Cardiac muscle cell (in vitro differentiated cells and primary cell): ENCODE measurements around the gene OR4D2. TPM values are rescaled to one million over a fixed set of nuclear protein-coding genes. Genes with fewer than 3 reads are reported as not detected.
"Not testable (repeated sequence)": the region's sequence is repeated elsewhere in the genome, so short reads cannot be mapped to it uniquely, and the experiment has no call there.

Experiments used
- DNase-seq, 2 donors: peaks; one replicate each; pipeline versions ENCODE4 v3.0.0 to v3.0.0-alpha.2; 2010 to 2017; ENCODE audit warnings: low read depth in 1 of 2, low spot score in 1 of 2
- H3K27ac ChIP-seq: fragments of 200-600 bp; sonication (generic); 2 replicates; pipeline ENCODE4 v1.5.1; 2016
- H3K27me3 ChIP-seq: fragments of 200-600 bp; sonication (generic); 2 replicates; pipeline ENCODE4 v1.6.0; 2016; ENCODE audit warnings: control low read depth
- H3K36me3 ChIP-seq: fragments of 200-600 bp; sonication (generic); 2 replicates; pipeline ENCODE4 v1.5.1; 2016; ENCODE audit warnings: control low read depth
- H3K4me1 ChIP-seq: fragments of 200-600 bp; sonication (generic); 2 replicates; pipeline ENCODE4 v1.8.1; 2017; ENCODE audit warnings: low read depth, mild to moderate bottlenecking, mixed run types
- H3K4me3 ChIP-seq: fragments of 200-600 bp; sonication (generic); 2 replicates; pipeline ENCODE4 v1.5.1; 2016; ENCODE audit warnings: mild to moderate bottlenecking
- H3K9me3 ChIP-seq: fragments of 200-600 bp; sonication (generic); 2 replicates; pipeline ENCODE4 v1.5.1; 2017; ENCODE audit warnings: low read depth, mild to moderate bottlenecking, control low read depth
- polyA plus RNA-seq: library from polyadenylated mRNA; unstranded; fragments of >200 nt; fragmentation: Nextera tagmentation; extraction: Ambion mirVana; gene quantifications from 2 replicates; pipeline ENCODE4 v1.2.1, GENCODE V29; 2016
- total RNA-seq: library from RNA; depleted of rRNA; stranded (reverse); fragments of >200 nt; gene quantifications from 2 replicates; pipeline ENCODE4 v1.2.3, GENCODE V29; 2016
- TF ChIP-seq, protein P1 (sequence below): IDR thresholded peaks from 2 replicates; pipeline ENCODE4 v1.5.1; 2012; ENCODE audit warnings: low read depth, mild to moderate bottlenecking, low read length

Gene OR4D2
- total and polyA plus RNA-seq, 2 experiments from 2014 or later = not detected

DNA sequence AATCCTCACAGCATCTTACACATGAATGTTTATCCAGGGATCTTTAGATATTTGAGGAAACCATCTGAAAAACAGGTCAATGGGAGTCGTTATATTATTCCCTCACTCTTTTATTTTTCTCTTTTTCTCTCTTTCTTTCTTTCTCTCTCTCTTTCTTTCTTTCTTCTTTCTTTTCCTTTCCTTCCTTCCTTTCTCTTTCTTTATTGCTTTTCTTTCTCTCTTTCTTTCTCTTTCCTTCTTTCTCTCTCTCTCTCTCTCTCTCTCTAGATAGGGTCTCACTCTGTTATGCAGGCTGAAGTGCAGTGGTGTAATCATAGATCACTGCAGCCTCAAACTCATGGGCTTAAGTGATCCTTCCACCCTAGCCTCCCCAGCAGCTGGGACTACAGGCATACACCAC lies 38.9 kb upstream of the OR4D2 start:
- no peak overlapping the region for H3K27ac ChIP-seq
- DNase-seq = no peak
- H3K36me3 ChIP-seq = no peaks in the 10 kb centered on the region
- H3K9me3 ChIP-seq = no peaks in the 10 kb centered on the region
- peaks cover 31% of the 10 kb centered on the region for H3K27me3 ChIP-seq
- no peaks in the 10 kb centered on the region for H3K4me1 ChIP-seq
- TF ChIP-seq, protein P1, sequence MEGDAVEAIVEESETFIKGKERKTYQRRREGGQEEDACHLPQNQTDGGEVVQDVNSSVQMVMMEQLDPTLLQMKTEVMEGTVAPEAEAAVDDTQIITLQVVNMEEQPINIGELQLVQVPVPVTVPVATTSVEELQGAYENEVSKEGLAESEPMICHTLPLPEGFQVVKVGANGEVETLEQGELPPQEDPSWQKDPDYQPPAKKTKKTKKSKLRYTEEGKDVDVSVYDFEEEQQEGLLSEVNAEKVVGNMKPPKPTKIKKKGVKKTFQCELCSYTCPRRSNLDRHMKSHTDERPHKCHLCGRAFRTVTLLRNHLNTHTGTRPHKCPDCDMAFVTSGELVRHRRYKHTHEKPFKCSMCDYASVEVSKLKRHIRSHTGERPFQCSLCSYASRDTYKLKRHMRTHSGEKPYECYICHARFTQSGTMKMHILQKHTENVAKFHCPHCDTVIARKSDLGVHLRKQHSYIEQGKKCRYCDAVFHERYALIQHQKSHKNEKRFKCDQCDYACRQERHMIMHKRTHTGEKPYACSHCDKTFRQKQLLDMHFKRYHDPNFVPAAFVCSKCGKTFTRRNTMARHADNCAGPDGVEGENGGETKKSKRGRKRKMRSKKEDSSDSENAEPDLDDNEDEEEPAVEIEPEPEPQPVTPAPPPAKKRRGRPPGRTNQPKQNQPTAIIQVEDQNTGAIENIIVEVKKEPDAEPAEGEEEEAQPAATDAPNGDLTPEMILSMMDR = no peak
- no peak overlapping the region for H3K4me3 ChIP-seq

DNA sequence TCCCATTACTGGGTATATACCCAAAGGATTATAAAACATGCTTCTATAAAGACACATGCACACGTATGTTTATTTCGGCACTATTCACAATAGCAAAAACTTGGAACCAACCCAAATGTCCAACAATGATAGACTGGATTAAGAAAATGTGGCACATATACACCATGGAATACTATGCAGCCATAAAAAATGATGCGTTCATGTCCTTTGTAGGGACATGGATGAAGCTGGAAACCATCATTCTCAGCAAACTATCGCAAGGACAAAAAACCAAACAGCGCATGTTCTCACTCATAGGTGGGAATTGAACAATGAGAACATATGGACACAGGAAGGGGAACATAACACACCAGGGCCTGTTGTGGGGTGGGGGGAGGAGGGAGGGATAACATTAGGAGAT lies 34.1 kb upstream of the OR4D2 start:
- not testable (repeated sequence) for DNase-seq, H3K36me3 ChIP-seq, H3K4me1 ChIP-seq, H3K27ac ChIP-seq, H3K9me3 ChIP-seq, H3K4me3 ChIP-seq
- H3K27me3 ChIP-seq = peaks cover 33% of the 10 kb centered on the region

DNA sequence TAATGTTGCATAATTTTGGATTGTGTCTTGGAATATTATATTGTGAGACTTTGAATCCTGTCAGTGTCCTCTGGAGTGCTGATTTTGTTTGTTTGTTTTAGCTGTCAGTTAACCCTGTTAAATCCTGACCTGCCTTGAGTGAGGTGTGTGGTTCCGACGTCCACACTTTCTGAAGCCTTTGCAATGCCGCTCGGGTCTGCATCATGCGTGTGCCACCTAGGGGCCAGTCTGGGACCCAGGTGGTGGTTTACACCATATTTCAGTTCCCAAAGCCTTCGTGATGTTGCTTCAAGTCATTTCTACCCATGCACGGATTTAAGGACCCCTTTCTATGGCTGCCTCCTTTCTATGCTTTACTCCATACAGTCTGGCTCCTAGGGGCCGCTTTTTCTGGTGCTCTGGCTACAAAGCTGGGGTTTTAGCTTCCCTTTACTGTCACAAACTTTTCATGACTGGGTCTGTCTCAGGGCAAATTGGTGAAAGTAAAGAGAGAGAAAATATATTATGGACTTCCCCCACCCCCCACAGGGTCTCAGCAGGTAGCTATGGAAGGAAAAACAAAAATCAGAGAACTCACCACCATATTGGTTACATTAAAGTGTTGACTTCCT lies 30.0 kb upstream of the OR4D2 start:
- TF ChIP-seq, protein P1 = peak; percentile 46
- DNase-seq = peak; percentile 2 to 34
- Histone ChIP-seq H3K9me3 (no peaks in the 10 kb centered on the region), H3K27me3 (peaks cover 41% of the 10 kb centered on the region), H3K27ac (no peak overlapping the region), H3K4me3 (no peak overlapping the region), H3K36me3 (no peaks in the 10 kb centered on the region), H3K4me1 (no peaks in the 10 kb centered on the region)

DNA sequence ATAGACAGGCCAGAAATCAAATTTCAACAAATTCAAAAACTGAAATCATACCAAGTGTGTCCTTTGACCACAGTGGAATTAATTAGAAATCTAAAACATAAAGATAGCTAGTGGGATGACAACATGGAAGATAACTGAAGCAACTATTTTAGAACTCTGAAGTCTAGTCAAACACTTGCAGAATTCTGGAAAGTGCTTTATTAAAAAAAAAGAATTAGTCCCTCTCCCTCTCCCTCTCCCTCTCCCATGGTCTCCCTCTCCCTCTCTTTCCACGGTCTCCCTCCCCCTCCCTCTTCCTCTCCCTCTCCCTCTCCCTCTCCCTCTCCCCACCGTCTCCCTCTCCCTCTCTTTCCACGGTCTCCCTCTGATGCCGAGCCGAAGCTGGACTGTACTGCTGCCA lies 25.3 kb upstream of the OR4D2 start:
- TF ChIP-seq, protein P1 = no peak
- no peaks in the 10 kb centered on the region for H3K4me1 ChIP-seq
- H3K27me3 ChIP-seq = peaks cover 19% of the 10 kb centered on the region
- H3K27ac ChIP-seq = no peak overlapping the region
- H3K9me3 ChIP-seq = no peaks in the 10 kb centered on the region
- DNase-seq = no peak
- no peaks in the 10 kb centered on the region for H3K36me3 ChIP-seq
- no peak overlapping the region for H3K4me3 ChIP-seq

DNA sequence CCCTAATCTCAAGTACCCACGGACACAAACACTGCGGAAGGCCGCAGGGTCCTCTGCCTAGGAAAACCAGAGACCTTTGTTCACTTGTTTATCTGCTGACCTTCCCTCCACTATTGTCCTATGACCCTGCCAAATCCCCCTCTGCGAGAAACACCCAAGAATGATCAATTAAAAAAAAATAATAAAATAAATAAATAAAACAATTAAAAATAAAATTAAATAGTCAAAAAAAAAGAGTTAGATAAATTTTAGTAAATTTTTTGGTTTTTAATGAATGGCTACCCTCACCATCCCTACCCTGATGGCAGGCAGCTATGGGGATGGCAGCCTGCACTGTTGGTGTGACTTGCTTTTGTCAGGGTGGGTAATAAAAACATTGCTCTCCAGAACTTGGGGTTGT lies 23.4 kb upstream of the OR4D2 start:
- not testable (repeated sequence) for H3K27ac ChIP-seq, H3K4me1 ChIP-seq, H3K36me3 ChIP-seq, DNase-seq, H3K4me3 ChIP-seq, H3K27me3 ChIP-seq, H3K9me3 ChIP-seq

DNA sequence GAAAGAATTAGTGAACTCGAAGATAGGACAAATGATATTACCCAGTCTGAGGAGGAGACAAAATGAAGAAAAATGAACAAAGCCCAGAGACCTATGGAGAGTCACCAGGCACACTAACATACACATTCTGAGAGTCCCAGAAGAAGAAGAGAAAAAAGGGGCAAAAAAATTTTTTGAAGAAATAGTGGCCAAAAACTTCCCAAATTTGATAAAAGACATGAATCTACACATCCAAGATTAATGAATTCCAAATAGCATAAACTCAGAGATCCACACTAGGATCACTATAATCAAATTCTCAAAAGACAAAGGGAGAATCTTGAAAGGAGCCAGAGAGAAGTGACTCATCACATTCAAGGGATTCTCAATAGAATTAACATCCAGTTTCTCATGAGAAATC lies 22.0 kb upstream of the OR4D2 start:
- no peak overlapping the region for H3K27ac ChIP-seq
- H3K36me3 ChIP-seq = no peaks in the 10 kb centered on the region
- DNase-seq = no peak
- no peak overlapping the region for H3K4me3 ChIP-seq
- H3K4me1 ChIP-seq = no peaks in the 10 kb centered on the region
- TF ChIP-seq, protein P1 = no peak
- H3K9me3 ChIP-seq = no peaks in the 10 kb centered on the region
- H3K27me3 ChIP-seq = peaks cover 18% of the 10 kb centered on the region
